Natural killer cell (primary cell): ENCODE data around the gene SLC25A26. TPM values are rescaled to one million over a fixed set of nuclear protein-coding genes. Genes with fewer than 3 reads are reported as not detected.

Source experiments
- ATAC-seq, 3 donors: fragments of 150-1000 bp in 2 of 3; fragments of 200-7000 bp in 1 of 3; cut with Tn5 transposase; 1 replicate in 1 of 3; 2 replicates in 2 of 3; pipeline ENCODE4 v1.10.0; 2021; ENCODE audit warnings: mild to moderate bottlenecking in 2 of 3, moderate library complexity in 2 of 3
- DNase-seq, 2 donors: peaks; one replicate each; pipeline versions ENCODE4 v3.0.0 to v3.0.0-alpha.2; 2013 to 2021; ENCODE audit warnings: mixed read lengths in 1 of 2
- H3K27ac ChIP-seq: one replicate; pipeline ENCODE4 v1.5.1; 2013; ENCODE audit warnings: mild to moderate bottlenecking, low read length
- H3K27me3 ChIP-seq: one replicate; pipeline ENCODE4 v1.6.1; 2013; ENCODE audit warnings: low read length; ENCODE audit not compliant: control insufficient read depth, insufficient read depth
- H3K36me3 ChIP-seq: one replicate; pipeline ENCODE4 v1.6.1; 2013; ENCODE audit warnings: low read length; ENCODE audit not compliant: control insufficient read depth, insufficient read depth
- H3K4me1 ChIP-seq: one replicate; pipeline ENCODE4 v1.6.1; 2013; ENCODE audit warnings: low read length; ENCODE audit not compliant: control insufficient read depth, insufficient read depth
- H3K4me3 ChIP-seq: one replicate; pipeline ENCODE4 v1.5.1; 2013; ENCODE audit warnings: low read length
- H3K9me3 ChIP-seq: one replicate; pipeline ENCODE4 v1.6.1; 2013; ENCODE audit warnings: low read length; ENCODE audit not compliant: control insufficient read depth, insufficient read depth
- H3K27ac Mint-ChIP-seq, 2 donors: one replicate each; pipeline ENCODE4 v1.8.0; 2022; ENCODE audit warnings: mild to moderate bottlenecking in 2 of 2, mixed read lengths in 2 of 2, moderate library complexity in 1 of 2
- H3K27me3 Mint-ChIP-seq, 2 donors: one replicate each; pipeline ENCODE4 v1.8.0; 2022; ENCODE audit warnings: low read depth in 2 of 2, mixed read lengths in 2 of 2
- H3K36me3 Mint-ChIP-seq: one replicate; pipeline ENCODE4 v1.8.0; 2022; ENCODE audit warnings: mixed read lengths
- H3K4me1 Mint-ChIP-seq, 2 donors: one replicate each; pipeline ENCODE4 v1.8.0; 2022; ENCODE audit warnings: mixed read lengths in 2 of 2
- H3K4me3 Mint-ChIP-seq: one replicate; pipeline ENCODE4 v1.8.0; 2022; ENCODE audit warnings: mild to moderate bottlenecking, moderate library complexity, mixed read lengths
- H3K9me3 Mint-ChIP-seq, 2 donors: one replicate each; pipeline ENCODE4 v1.8.0; 2022; ENCODE audit warnings: mixed read lengths in 2 of 2
- WGBS: methylation state at CpG from one replicate; pipeline ENCODE4 v1.1.7; 2013; ENCODE audit warnings: missing lambda C conversion rate; ENCODE audit not compliant: insufficient coverage; 5-methylcytosine and 5-hydroxymethylcytosine counted together
- intact Hi-C: fragments of 100-400 bp; cut with micrococcal nuclease; formaldehyde crosslinking; loops from one replicate; pipeline ENCODE4 v1.14.2; 2022
- total RNA-seq, 4 donors: library from RNA; stranded (reverse); fragments of 120-200 nt in 1 of 4; gene quantifications; one replicate each; pipeline versions ENCODE4 v1.2.3 to v1.2.4, GENCODE V29; 2013 to 2022
- TF ChIP-seq, protein P1 (sequence below): fragments of 200-600 bp; IDR thresholded peaks from one replicate; pipeline ENCODE4 v1.8.0; 2022; ENCODE audit warnings: antibody characterized with exemption

SLC25A26 gene
- total RNA-seq, 3 donors from 2014 or later (not counting 1 experiment from before 2014, with no cell fraction given): 18.4 to 23.9 (median 23.3) TPM

DNA sequence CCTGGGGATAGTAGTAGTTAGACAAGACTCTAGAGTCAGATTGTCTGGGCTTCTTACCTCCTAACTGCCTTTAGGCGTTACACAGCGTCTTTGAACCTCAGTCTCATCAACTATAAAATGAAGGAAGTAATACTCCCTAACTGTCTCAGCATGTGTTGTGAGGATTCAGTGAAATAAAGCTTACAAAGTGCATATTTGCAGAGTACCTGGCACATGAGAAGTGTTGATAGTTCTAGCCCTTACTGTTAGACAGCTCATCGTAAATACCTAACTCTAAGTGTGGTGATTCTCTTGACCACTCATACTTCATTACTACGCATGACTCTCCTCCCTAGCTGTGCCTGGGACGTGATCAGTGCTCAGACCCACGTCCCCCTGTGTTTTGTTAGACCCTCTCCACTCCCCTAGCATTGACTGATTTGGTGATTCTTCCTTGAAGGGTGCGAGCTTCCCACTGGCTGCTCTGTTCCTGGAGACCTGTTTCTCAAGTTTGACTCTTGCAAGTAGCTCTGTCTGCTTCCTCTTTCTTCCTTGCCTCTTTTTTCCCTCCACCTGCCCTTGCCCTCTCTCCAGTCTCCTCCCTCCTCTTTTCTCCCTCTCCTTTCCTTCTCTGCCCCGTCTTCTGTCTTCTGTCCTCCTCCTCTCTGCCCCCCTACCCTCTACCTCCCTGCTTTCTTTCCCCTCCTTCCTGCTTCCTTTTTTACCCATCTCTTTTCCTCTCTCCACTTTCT is 124.2 kb downstream of the SLC25A26 start:
- TF ChIP-seq, protein P1, sequence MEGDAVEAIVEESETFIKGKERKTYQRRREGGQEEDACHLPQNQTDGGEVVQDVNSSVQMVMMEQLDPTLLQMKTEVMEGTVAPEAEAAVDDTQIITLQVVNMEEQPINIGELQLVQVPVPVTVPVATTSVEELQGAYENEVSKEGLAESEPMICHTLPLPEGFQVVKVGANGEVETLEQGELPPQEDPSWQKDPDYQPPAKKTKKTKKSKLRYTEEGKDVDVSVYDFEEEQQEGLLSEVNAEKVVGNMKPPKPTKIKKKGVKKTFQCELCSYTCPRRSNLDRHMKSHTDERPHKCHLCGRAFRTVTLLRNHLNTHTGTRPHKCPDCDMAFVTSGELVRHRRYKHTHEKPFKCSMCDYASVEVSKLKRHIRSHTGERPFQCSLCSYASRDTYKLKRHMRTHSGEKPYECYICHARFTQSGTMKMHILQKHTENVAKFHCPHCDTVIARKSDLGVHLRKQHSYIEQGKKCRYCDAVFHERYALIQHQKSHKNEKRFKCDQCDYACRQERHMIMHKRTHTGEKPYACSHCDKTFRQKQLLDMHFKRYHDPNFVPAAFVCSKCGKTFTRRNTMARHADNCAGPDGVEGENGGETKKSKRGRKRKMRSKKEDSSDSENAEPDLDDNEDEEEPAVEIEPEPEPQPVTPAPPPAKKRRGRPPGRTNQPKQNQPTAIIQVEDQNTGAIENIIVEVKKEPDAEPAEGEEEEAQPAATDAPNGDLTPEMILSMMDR: no peak
- peak overlapping the region; percentile 13 for H3K4me3 Mint-ChIP-seq
- ATAC-seq (no peak), DNase-seq (no peak)
- Histone ChIP-seq H3K9me3 (no peaks in the 10 kb centered on the region), H3K27ac (no peak overlapping the region), H3K36me3 (peaks cover 1% of the 10 kb centered on the region), H3K4me3 (no peak overlapping the region), H3K27me3 (no peaks in the 10 kb centered on the region), H3K4me1 (peaks cover 6% of the 10 kb centered on the region)
- intact Hi-C loops: no loop called here
- no peaks in the 10 kb centered on the region for H3K36me3 Mint-ChIP-seq
- peaks cover 16 to 18% of the 10 kb centered on the region in 2 donors for H3K4me1 Mint-ChIP-seq
- peak overlapping the region; percentile 62 to 70 for H3K27ac Mint-ChIP-seq
- no peaks in the 10 kb centered on the region for H3K9me3 Mint-ChIP-seq
- H3K27me3 Mint-ChIP-seq: no peaks in the 10 kb centered on the region
- WGBS: 95% methylated on average over 6 of the region's 8 CpGs

DNA sequence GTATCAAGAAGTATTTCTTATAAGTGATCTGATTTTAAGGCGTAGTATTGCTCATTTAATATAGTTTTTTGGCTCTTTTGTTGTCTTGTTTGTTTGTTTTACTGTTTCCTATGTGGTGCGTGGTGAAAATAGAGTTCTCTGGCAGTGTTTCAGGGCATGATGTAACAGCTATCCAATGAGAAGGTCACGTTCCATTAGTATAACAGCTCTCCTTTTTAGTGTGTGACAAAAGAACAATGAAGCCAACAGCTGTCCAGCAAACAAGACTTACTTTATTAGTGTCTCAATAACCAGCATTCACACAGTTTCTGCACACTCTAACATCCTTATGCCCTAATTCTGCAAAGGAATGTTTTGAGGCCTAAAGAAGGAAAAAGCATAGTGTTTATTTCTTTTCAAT is 127.9 kb downstream of the SLC25A26 start:
- intact Hi-C loops: no loop called here
- WGBS: 97% methylated on average over 3 of the region's 3 CpGs
- Mint-ChIP-seq H3K27ac (no peak overlapping the region), H3K9me3 (no peaks in the 10 kb centered on the region), H3K27me3 (no peaks in the 10 kb centered on the region), H3K4me3 (no peak overlapping the region), H3K36me3 (no peaks in the 10 kb centered on the region), H3K4me1 (peaks cover 30 to 31% of the 10 kb centered on the region in 2 donors)
- H3K27me3 ChIP-seq: no peaks in the 10 kb centered on the region
- TF ChIP-seq, protein P1: no peak
- H3K27ac ChIP-seq: no peak overlapping the region
- H3K4me3 ChIP-seq: no peak overlapping the region
- peaks cover 1% of the 10 kb centered on the region for H3K36me3 ChIP-seq
- peaks cover 18% of the 10 kb centered on the region for H3K4me1 ChIP-seq
- H3K9me3 ChIP-seq: no peaks in the 10 kb centered on the region
- DNase-seq (no peak), ATAC-seq (no peak)

DNA sequence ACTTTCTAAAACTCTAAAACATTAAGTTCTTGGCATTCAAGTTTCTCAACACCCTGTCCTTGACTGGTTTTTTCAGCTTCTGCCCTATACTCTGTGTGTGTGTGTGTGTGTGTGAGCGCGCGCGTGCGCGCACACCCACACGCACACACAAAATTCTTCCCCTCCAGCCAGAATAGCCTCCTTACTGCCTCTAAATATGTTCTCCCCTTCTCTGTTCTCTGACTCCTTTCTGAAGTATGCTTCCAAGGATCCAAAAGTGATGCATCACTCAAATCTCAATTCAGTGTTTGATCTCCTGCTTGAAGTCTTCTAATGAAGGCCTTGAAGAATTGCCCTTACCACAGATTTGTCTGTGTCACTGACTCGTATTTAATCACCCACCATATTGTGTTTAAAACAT is 129.8 kb downstream of the SLC25A26 start:
- intact Hi-C loops: no loop called here
- TF ChIP-seq, protein P1: no peak

DNA sequence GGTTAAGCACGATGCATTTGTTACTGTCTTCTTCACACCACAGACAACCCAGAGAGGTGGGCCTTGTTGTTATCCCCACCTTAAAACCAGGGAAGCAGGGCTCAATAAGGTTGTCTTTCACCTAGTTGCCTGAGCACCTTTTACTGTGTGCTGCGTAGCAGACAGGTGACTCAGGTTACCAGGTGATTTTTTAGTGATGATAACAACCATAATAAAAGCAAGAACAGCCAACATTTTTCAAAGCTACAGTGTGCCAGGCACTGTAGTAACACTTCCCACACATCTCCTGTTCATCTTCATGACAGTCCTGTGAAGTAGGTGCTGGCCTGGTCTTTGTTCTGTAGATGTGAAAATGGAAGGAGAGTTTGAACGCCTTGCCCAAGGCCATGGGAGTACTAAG is 132.2 kb downstream of the SLC25A26 start:
- intact Hi-C loops: no loop called here
- peaks cover under 1% of the 10 kb centered on the region for H3K36me3 ChIP-seq
- ATAC-seq: no peak

More for the DNA sequence above, 129.8 kb downstream of the SLC25A26 start:
- ATAC-seq: no peak
- Mint-ChIP-seq H3K9me3 (no peaks in the 10 kb centered on the region), H3K4me1 (peaks cover 36 to 38% of the 10 kb centered on the region in 2 donors), H3K27ac (no peak overlapping the region), H3K4me3 (no peak overlapping the region), H3K27me3 (no peaks in the 10 kb centered on the region), H3K36me3 (no peaks in the 10 kb centered on the region)
- no peak overlapping the region for H3K27ac ChIP-seq
- peaks cover 1% of the 10 kb centered on the region for H3K36me3 ChIP-seq
- WGBS: 100% methylated on average over 5 of the region's 8 CpGs
- peaks cover 22% of the 10 kb centered on the region for H3K4me1 ChIP-seq
- H3K4me3 ChIP-seq: no peak overlapping the region
- no peaks in the 10 kb centered on the region for H3K9me3 ChIP-seq
- no peaks in the 10 kb centered on the region for H3K27me3 ChIP-seq
- DNase-seq: no peak

More for the DNA sequence above, 132.2 kb downstream of the SLC25A26 start:
- WGBS: 95% methylated on average over 3 of the region's 3 CpGs
- H3K9me3 ChIP-seq: no peaks in the 10 kb centered on the region
- Mint-ChIP-seq H3K27me3 (no peaks in the 10 kb centered on the region), H3K4me1 (peaks cover 41 to 43% of the 10 kb centered on the region in 2 donors), H3K4me3 (no peak overlapping the region), H3K36me3 (no peaks in the 10 kb centered on the region), H3K9me3 (no peaks in the 10 kb centered on the region), H3K27ac (peak overlapping the region; percentile 88 to 98)
- DNase-seq: no peak
- peak overlapping the region; percentile 62 for H3K27ac ChIP-seq
- no peaks in the 10 kb centered on the region for H3K27me3 ChIP-seq
- H3K4me1 ChIP-seq: peaks cover 21% of the 10 kb centered on the region
- H3K4me3 ChIP-seq: no peak overlapping the region
- TF ChIP-seq, protein P1: no peak
